Activated naive CD8-positive, alpha-beta T cell (primary cell): Measurements from ENCODE around the gene MAPT.
"Not testable (repeated sequence)": the region's sequence is repeated elsewhere in the genome, so short reads cannot be mapped to it uniquely, and the experiment has no call there.

ENCODE experiments used
- H3K27ac Mint-ChIP-seq: one replicate; pipeline ENCODE4 v1.8.0; 2021; ENCODE audit warnings: mixed read lengths
- H3K27me3 Mint-ChIP-seq: one replicate; pipeline ENCODE4 v1.8.0; 2021; ENCODE audit warnings: mixed read lengths
- H3K36me3 Mint-ChIP-seq: one replicate; pipeline ENCODE4 v1.8.0; 2021; ENCODE audit warnings: mixed read lengths
- H3K4me1 Mint-ChIP-seq: one replicate; pipeline ENCODE4 v1.8.0; 2021; ENCODE audit warnings: low read depth, mixed read lengths
- H3K4me3 Mint-ChIP-seq: one replicate; pipeline ENCODE4 v1.8.0; 2021; ENCODE audit warnings: mild to moderate bottlenecking, mixed read lengths
- H3K9me3 Mint-ChIP-seq: one replicate; pipeline ENCODE4 v1.8.0; 2021; ENCODE audit warnings: low read depth, mixed read lengths

The MAPT gene

GRCh38 chr17:45919136-45919535 is 24.8 kb downstream of the MAPT start:
- Mint-ChIP-seq H3K36me3 (no peaks in the 10 kb centered on the region), H3K9me3 (no peaks in the 10 kb centered on the region), H3K27ac (no peak overlapping the region), H3K4me3 (no peak overlapping the region), H3K27me3 (peaks cover 6% of the 10 kb centered on the region), H3K4me1 (no peaks in the 10 kb centered on the region)

GRCh38 chr17:45920083-45920482 is 25.7 kb downstream of the MAPT start:
- no peaks in the 10 kb centered on the region for H3K4me1 Mint-ChIP-seq
- peaks cover 5% of the 10 kb centered on the region for H3K27me3 Mint-ChIP-seq
- no peak overlapping the region for H3K4me3 Mint-ChIP-seq
- H3K9me3 Mint-ChIP-seq = no peaks in the 10 kb centered on the region
- H3K27ac Mint-ChIP-seq = no peak overlapping the region
- no peaks in the 10 kb centered on the region for H3K36me3 Mint-ChIP-seq

GRCh38 chr17:45923511-45924268 is 29.3 kb downstream of the MAPT start:
- peaks cover 6% of the 10 kb centered on the region for H3K36me3 Mint-ChIP-seq
- peaks cover 4% of the 10 kb centered on the region for H3K27me3 Mint-ChIP-seq
- no peak overlapping the region for H3K4me3 Mint-ChIP-seq
- H3K9me3 Mint-ChIP-seq = no peaks in the 10 kb centered on the region
- H3K4me1 Mint-ChIP-seq = no peaks in the 10 kb centered on the region
- no peak overlapping the region for H3K27ac Mint-ChIP-seq

GRCh38 chr17:45924332-45924820 is 30.0 kb downstream of the MAPT start:
- no peak overlapping the region for H3K4me3 Mint-ChIP-seq
- H3K27ac Mint-ChIP-seq = no peak overlapping the region
- no peaks in the 10 kb centered on the region for H3K9me3 Mint-ChIP-seq
- H3K4me1 Mint-ChIP-seq = no peaks in the 10 kb centered on the region
- H3K36me3 Mint-ChIP-seq = peaks cover 6% of the 10 kb centered on the region
- H3K27me3 Mint-ChIP-seq = peaks cover 4% of the 10 kb centered on the region

- H3K27ac Mint-ChIP-seq = no peak overlapping the region
- no peaks in the 10 kb centered on the region for H3K4me1 Mint-ChIP-seq
- no peak overlapping the region for H3K4me3 Mint-ChIP-seq
- no peaks in the 10 kb centered on the region for H3K9me3 Mint-ChIP-seq
- H3K27me3 Mint-ChIP-seq = peaks cover 4% of the 10 kb centered on the region
- H3K36me3 Mint-ChIP-seq = peaks cover 6% of the 10 kb centered on the region
Observed at GRCh38 chr17:45925311-45925710, 31.0 kb downstream of the MAPT start.

- H3K36me3 Mint-ChIP-seq = peaks cover 6% of the 10 kb centered on the region
- no peak overlapping the region for H3K27ac Mint-ChIP-seq
- H3K4me1 Mint-ChIP-seq = no peaks in the 10 kb centered on the region
- H3K9me3 Mint-ChIP-seq = no peaks in the 10 kb centered on the region
- H3K27me3 Mint-ChIP-seq = peaks cover 1% of the 10 kb centered on the region
- H3K4me3 Mint-ChIP-seq = no peak overlapping the region
Observed at GRCh38 chr17:45927247-45927646, 32.9 kb downstream of the MAPT start.

GRCh38 chr17:45929344-45929743 is 35.0 kb downstream of the MAPT start:
- Mint-ChIP-seq H3K36me3 (peaks cover 6% of the 10 kb centered on the region), H3K4me3 (no peak overlapping the region), H3K27me3 (peaks cover 1% of the 10 kb centered on the region), H3K27ac (no peak overlapping the region), H3K9me3 (no peaks in the 10 kb centered on the region), H3K4me1 (no peaks in the 10 kb centered on the region)

GRCh38 chr17:45930420-45930951 is 36.1 kb downstream of the MAPT start:
- Mint-ChIP-seq H3K27ac (no peak overlapping the region), H3K4me1 (no peaks in the 10 kb centered on the region), H3K36me3 (peaks cover 6% of the 10 kb centered on the region), H3K4me3 (no peak overlapping the region), H3K27me3 (peaks cover 1% of the 10 kb centered on the region), H3K9me3 (no peaks in the 10 kb centered on the region)

GRCh38 chr17:45931677-45932076 is 37.3 kb downstream of the MAPT start:
- Mint-ChIP-seq H3K9me3 (no peaks in the 10 kb centered on the region), H3K36me3 (peaks cover 6% of the 10 kb centered on the region), H3K27ac (no peak overlapping the region), H3K4me1 (no peaks in the 10 kb centered on the region), H3K27me3 (peaks cover 6% of the 10 kb centered on the region), H3K4me3 (no peak overlapping the region)

- no peaks in the 10 kb centered on the region for H3K36me3 Mint-ChIP-seq
- peaks cover 7% of the 10 kb centered on the region for H3K27me3 Mint-ChIP-seq
- H3K27ac Mint-ChIP-seq = no peak overlapping the region
- no peak overlapping the region for H3K4me3 Mint-ChIP-seq
- no peaks in the 10 kb centered on the region for H3K4me1 Mint-ChIP-seq
- H3K9me3 Mint-ChIP-seq = no peaks in the 10 kb centered on the region
Observed at GRCh38 chr17:45934044-45934979, 40.0 kb downstream of the MAPT start.

GRCh38 chr17:45935197-45935709 is 40.9 kb downstream of the MAPT start:
- peaks cover 10% of the 10 kb centered on the region for H3K27me3 Mint-ChIP-seq
- no peak overlapping the region for H3K4me3 Mint-ChIP-seq
- no peaks in the 10 kb centered on the region for H3K4me1 Mint-ChIP-seq
- H3K9me3 Mint-ChIP-seq = no peaks in the 10 kb centered on the region
- no peaks in the 10 kb centered on the region for H3K36me3 Mint-ChIP-seq
- H3K27ac Mint-ChIP-seq = no peak overlapping the region

- H3K9me3 Mint-ChIP-seq = no peaks in the 10 kb centered on the region
- H3K36me3 Mint-ChIP-seq = no peaks in the 10 kb centered on the region
- peaks cover 10% of the 10 kb centered on the region for H3K27me3 Mint-ChIP-seq
- H3K27ac Mint-ChIP-seq = no peak overlapping the region
- H3K4me3 Mint-ChIP-seq = no peak overlapping the region
- no peaks in the 10 kb centered on the region for H3K4me1 Mint-ChIP-seq
Observed at GRCh38 chr17:45935710-45936509, 41.6 kb downstream of the MAPT start.

GRCh38 chr17:45936610-45937009 is 42.3 kb downstream of the MAPT start:
- H3K27ac Mint-ChIP-seq = no peak overlapping the region
- H3K9me3 Mint-ChIP-seq = no peaks in the 10 kb centered on the region
- no peaks in the 10 kb centered on the region for H3K36me3 Mint-ChIP-seq
- H3K4me1 Mint-ChIP-seq = peaks cover under 1% of the 10 kb centered on the region
- no peak overlapping the region for H3K4me3 Mint-ChIP-seq
- peaks cover 10% of the 10 kb centered on the region for H3K27me3 Mint-ChIP-seq

GRCh38 chr17:45937186-45937585 is 42.8 kb downstream of the MAPT start:
- H3K36me3 Mint-ChIP-seq, H3K4me3 Mint-ChIP-seq, H3K9me3 Mint-ChIP-seq, H3K27ac Mint-ChIP-seq, H3K4me1 Mint-ChIP-seq: not testable (repeated sequence)
- peaks cover 10% of the 10 kb centered on the region for H3K27me3 Mint-ChIP-seq
